Heart left ventricle (tissue), 13 donors: ENCODE data around the gene ACKR4.

Source experiments
- POLR2A ChIP-seq, 2 donors: fragments of 450-650 bp; IDR thresholded peaks; one replicate each; pipeline ENCODE4 v1.6.1; 2017; ENCODE audit warnings: antibody characterized with exemption in 2 of 2, mild to moderate bottlenecking in 2 of 2, moderate library complexity in 2 of 2
- TF ChIP-seq, protein P1 (sequence below), 12 donors: fragments of 200-600 bp; sonication (generic) in 4 of 12; IDR thresholded peaks; one replicate each; pipeline versions ENCODE4 v1.5.0 to v1.8.0; 2018 to 2022; ENCODE audit warnings: antibody characterized with exemption in 12 of 12, mild to moderate bottlenecking in 5 of 12
- donor health status: ischemic (EF 13 %, LVEDD 7.1; RV severe dilation, severe dysfunction).
- donor health status: DM: no; HTN: yes; CAD: no.
- donor health status: DM: no; HTN: no; CAD: no.
- donor health status: ischemic (EF 25% LVEDD 6.9; RV normal size, moderate dysfunction).
- donor health status: ischemic (EF 25% LVEDD 5.7; RV mildly dilated, moderate dysfunction).
- donor health status: ischemic (EF 35%, LVEDD 5.7; RV mildly dilated, moderate dysfunction).
- donor health status: nonischemic (EF 11% LVEDD 7.7; RV severe dilation, severe dysfunction).
- donor health status: DM: yes; HTN: yes; CAD: no.
- donor health status: PGD.
- donor health status: ischemic (EF 29% LVEDD 5.4; RV normal size, mild dysfunction).
- donor health status: nonischemic (EF 23%, LVEDD 6.1; RV moderate dilation, normal function).

DNA sequence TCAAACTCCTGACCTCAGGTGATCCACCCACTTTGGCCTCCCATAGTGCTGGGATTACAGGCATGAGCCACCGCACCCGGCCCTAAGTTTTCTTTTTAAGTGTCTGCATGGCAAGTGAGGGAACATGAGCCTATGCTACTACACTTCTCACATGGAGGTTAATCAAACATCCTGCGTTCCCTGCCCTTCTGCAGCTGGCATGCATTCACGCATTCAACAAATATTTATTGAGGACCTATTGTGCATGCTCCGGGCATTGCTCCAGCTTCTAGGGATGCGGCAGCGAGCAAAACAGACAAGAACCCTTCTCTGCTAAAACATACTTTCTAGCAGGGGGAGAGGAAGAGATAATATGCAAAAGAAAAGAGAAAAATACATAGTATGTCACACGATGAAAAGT is 42.6 kb upstream of the ACKR4 start:
- TF ChIP-seq, protein P1, sequence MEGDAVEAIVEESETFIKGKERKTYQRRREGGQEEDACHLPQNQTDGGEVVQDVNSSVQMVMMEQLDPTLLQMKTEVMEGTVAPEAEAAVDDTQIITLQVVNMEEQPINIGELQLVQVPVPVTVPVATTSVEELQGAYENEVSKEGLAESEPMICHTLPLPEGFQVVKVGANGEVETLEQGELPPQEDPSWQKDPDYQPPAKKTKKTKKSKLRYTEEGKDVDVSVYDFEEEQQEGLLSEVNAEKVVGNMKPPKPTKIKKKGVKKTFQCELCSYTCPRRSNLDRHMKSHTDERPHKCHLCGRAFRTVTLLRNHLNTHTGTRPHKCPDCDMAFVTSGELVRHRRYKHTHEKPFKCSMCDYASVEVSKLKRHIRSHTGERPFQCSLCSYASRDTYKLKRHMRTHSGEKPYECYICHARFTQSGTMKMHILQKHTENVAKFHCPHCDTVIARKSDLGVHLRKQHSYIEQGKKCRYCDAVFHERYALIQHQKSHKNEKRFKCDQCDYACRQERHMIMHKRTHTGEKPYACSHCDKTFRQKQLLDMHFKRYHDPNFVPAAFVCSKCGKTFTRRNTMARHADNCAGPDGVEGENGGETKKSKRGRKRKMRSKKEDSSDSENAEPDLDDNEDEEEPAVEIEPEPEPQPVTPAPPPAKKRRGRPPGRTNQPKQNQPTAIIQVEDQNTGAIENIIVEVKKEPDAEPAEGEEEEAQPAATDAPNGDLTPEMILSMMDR (IDR thresholded peaks at IDR 0.05) = no peak
- TF ChIP-seq POLR2A (IDR thresholded peaks at IDR 0.05) = no peak
